HG02973 (cell line): ENCODE measurements around the gene MAL.
A peak's percentile ranks its signal among the peaks of the same experiment; 100 is the strongest.

ENCODE experiments used
- ATAC-seq: cut with Tn5 transposase; IDR thresholded peaks from one replicate; pipeline ENCODE4 v1.9.1; 2021; ENCODE audit warnings: moderate library complexity; ENCODE audit not compliant: unreplicated experiment

Gene MAL

GRCh38 chr2:95060446-95061118, 35.1 kb downstream of the MAL start:
- ATAC-seq: no peak

- no peak for ATAC-seq
Measured at GRCh38 chr2:95061119-95061512, 35.6 kb downstream of the MAL start.

GRCh38 chr2:95061601-95062183, 36.2 kb downstream of the MAL start:
- ATAC-seq: no peak

- ATAC-seq: peak; percentile 12
Measured at GRCh38 chr2:95062242-95063085, 37.0 kb downstream of the MAL start.

- peak; percentile 74 for ATAC-seq
Measured at GRCh38 chr2:95063086-95063958, 37.8 kb downstream of the MAL start.

- ATAC-seq: no peak
Measured at GRCh38 chr2:95068256-95068655, 42.7 kb downstream of the MAL start.

GRCh38 chr2:95069465-95069864, 44.0 kb downstream of the MAL start:
- ATAC-seq: no peak

- ATAC-seq: no peak
Measured at GRCh38 chr2:95071856-95072255, 46.3 kb downstream of the MAL start.

- no peak for ATAC-seq
Measured at GRCh38 chr2:95072424-95072823, 46.9 kb downstream of the MAL start.

- no peak for ATAC-seq
Measured at GRCh38 chr2:95073856-95074662, 48.6 kb downstream of the MAL start.

GRCh38 chr2:95074663-95075439, 49.3 kb downstream of the MAL start:
- ATAC-seq: no peak

- ATAC-seq: no peak
Measured at GRCh38 chr2:95075440-95076132, 50.1 kb downstream of the MAL start.

GRCh38 chr2:95076705-95077529, 51.4 kb downstream of the MAL start:
- ATAC-seq: peak; percentile 86

- ATAC-seq: no peak
Measured at GRCh38 chr2:95077530-95077825, 52.0 kb downstream of the MAL start.

- no peak for ATAC-seq
Measured at GRCh38 chr2:95077861-95078603, 52.5 kb downstream of the MAL start.

GRCh38 chr2:95079199-95079683, 53.7 kb downstream of the MAL start:
- ATAC-seq: no peak

GRCh38 chr2:95082477-95082876, 57.0 kb downstream of the MAL start:
- ATAC-seq: no peak
